ENCODE measurements around the gene PAK5.

The PAK5 gene

GRCh38 chr20:9578594-9578993 is 260.3 kb downstream of the PAK5 start:
- TF ChIP-seq CTCF (IDR thresholded peaks at IDR 0.05; ENCODE audit: extremely low read depth, missing control alignments): no peak
- no peak for DNase-seq (ENCODE audit: low spot score)

- no peak for DNase-seq (ENCODE audit: low spot score)
- no peak for TF ChIP-seq CTCF (IDR thresholded peaks at IDR 0.05; ENCODE audit: extremely low read depth, missing control alignments)
These were observed 261.5 kb downstream of the PAK5 start for GRCh38 chr20:9577397-9577796.

- TF ChIP-seq CTCF (IDR thresholded peaks at IDR 0.05; ENCODE audit: extremely low read depth, missing control alignments): no peak
- no peak for DNase-seq (ENCODE audit: low spot score)
These were observed 262.2 kb downstream of the PAK5 start for GRCh38 chr20:9576695-9577094.

GRCh38 chr20:9575836-9576235 is 263.0 kb downstream of the PAK5 start:
- TF ChIP-seq CTCF (IDR thresholded peaks at IDR 0.05; ENCODE audit: extremely low read depth, missing control alignments): no peak
- no peak for DNase-seq (ENCODE audit: low spot score)

- no peak for TF ChIP-seq CTCF (IDR thresholded peaks at IDR 0.05; ENCODE audit: extremely low read depth, missing control alignments)
- DNase-seq (ENCODE audit: low spot score): no peak
These were observed 264.1 kb downstream of the PAK5 start for GRCh38 chr20:9574776-9575175.

GRCh38 chr20:9574181-9574580 is 264.7 kb downstream of the PAK5 start:
- DNase-seq (ENCODE audit: low spot score): no peak
- no peak for TF ChIP-seq CTCF (IDR thresholded peaks at IDR 0.05; ENCODE audit: extremely low read depth, missing control alignments)

GRCh38 chr20:9573335-9574151 is 265.3 kb downstream of the PAK5 start:
- DNase-seq (ENCODE audit: low spot score): no peak
- no peak for TF ChIP-seq CTCF (IDR thresholded peaks at IDR 0.05; ENCODE audit: extremely low read depth, missing control alignments)
